ENCODE measurements around the gene NBAS. TPM values are rescaled to one million over a fixed set of nuclear protein-coding genes. Genes with fewer than 3 reads are reported as not detected.

Gene NBAS
- total and polyA plus RNA-seq, 2 of the 13 experiments (the other 11 are each of a cell fraction or from before 2014, with no cell fraction given), result 33.6 to 58.7 TPM

GRCh38 chr2:15458277-15458676, 102.9 kb downstream of the NBAS start (continued):
- TF ChIP-seq ZNF407 (CRISPR knock-in tag; IDR thresholded peaks at IDR 0.05; ENCODE audit: not compliant biosample characterization) (no peak), ZNF101 (CRISPR knock-in tag; IDR thresholded peaks at IDR 0.05; ENCODE audit: borderline replicate concordance, low read depth) (no peak), ZNF317 (CRISPR knock-in tag; IDR thresholded peaks at IDR 0.05) (no peak), ZBTB20 (CRISPR knock-in tag; IDR thresholded peaks at IDR 0.05; ENCODE audit: borderline replicate concordance, low read depth) (no peak), ZKSCAN1 (IDR thresholded peaks at IDR 0.05; ENCODE audit: low read length) (no peak), ZMAT3 (CRISPR knock-in tag; conservative IDR thresholded peaks at IDR 0.05) (no peak), E2F1 (CRISPR knock-in tag; IDR thresholded peaks at IDR 0.05) (no peak), ZNF644 (CRISPR knock-in tag; IDR thresholded peaks at IDR 0.05; ENCODE audit: low read depth) (no peak)

Data from HepG2 (cell line).